DLD1 (cell line): ENCODE results near the gene IFNA13.
"Not testable (repeated sequence)": the region's sequence is repeated elsewhere in the genome, so short reads cannot be mapped to it uniquely, and the experiment has no call there.

Experiments used
- in situ Hi-C: cut with HindIII; loops from 2 replicates; pipeline ENCODE4 v1.10.0; 2017; ENCODE audit warnings: low sequenced_read_pairs

IFNA13 gene

GRCh38 chr9:21367957-21368356 lies at the start of gene IFNA13:
TSS of gene IFNA13 (minus strand) at chr9:21368057. CDS start at chr9:21368010, 47 bp downstream.
- in situ Hi-C loops: no loop called here

- in situ Hi-C loops: no loop called here
These were observed 47.8 kb upstream of the IFNA13 start for GRCh38 chr9:21415493-21416267.

- in situ Hi-C loops: no loop called here
These were observed 46.5 kb upstream of the IFNA13 start for GRCh38 chr9:21414220-21414940.

GRCh38 chr9:21413624-21414023 lies 45.8 kb upstream of the IFNA13 start:
- in situ Hi-C loops: no loop called here

- in situ Hi-C loops: no loop called here
These were observed 45.3 kb upstream of the IFNA13 start for GRCh38 chr9:21413151-21413550.

GRCh38 chr9:21412107-21412506 lies 44.2 kb upstream of the IFNA13 start:
- in situ Hi-C loops: no loop called here

- in situ Hi-C loops: no loop called here
These were observed 41.0 kb upstream of the IFNA13 start, which contains the start of gene IFNA8 for GRCh38 chr9:21408817-21409216. TSS of gene IFNA8 (plus strand) at chr9:21409117. CDS start at chr9:21409177, 60 bp downstream.

- in situ Hi-C loops: no loop called here
These were observed 36.3 kb upstream of the IFNA13 start for GRCh38 chr9:21404146-21404545.

GRCh38 chr9:21402386-21403251 lies 34.8 kb upstream of the IFNA13 start:
- in situ Hi-C loops: no loop called here

- in situ Hi-C loops: no loop called here
These were observed 32.1 kb upstream of the IFNA13 start for GRCh38 chr9:21399956-21400355.

GRCh38 chr9:21398955-21399489 lies 31.2 kb upstream of the IFNA13 start:
- in situ Hi-C loops: no loop called here

GRCh38 chr9:21395778-21396717 lies 28.2 kb upstream of the IFNA13 start:
- in situ Hi-C loops: no loop called here

GRCh38 chr9:21392270-21392669 lies 24.4 kb upstream of the IFNA13 start:
- in situ Hi-C loops: no loop called here

GRCh38 chr9:21385131-21385670 lies 17.3 kb upstream of the IFNA13 start, which contains the start of gene IFNA2:
TSS of gene IFNA2 (minus strand) at chr9:21385398. CDS start at chr9:21385329, 69 bp downstream.
- in situ Hi-C loops: no loop called here

- in situ Hi-C loops: no loop called here
These were observed 15.8 kb upstream of the IFNA13 start for GRCh38 chr9:21383627-21384026.

- in situ Hi-C loops: no loop called here
These were observed 13.8 kb upstream of the IFNA13 start for GRCh38 chr9:21381448-21382339.

GRCh38 chr9:21371467-21371866 lies 3.6 kb upstream of the IFNA13 start:
- in situ Hi-C loops: not testable (repeated sequence)

GRCh38 chr9:21367169-21367568 lies 688 bp downstream of the IFNA13 start:
- in situ Hi-C loops: not testable (repeated sequence)
